A673 (cell line): ENCODE measurements around the gene SPATA21.

Source experiments
- EZH2 ChIP-seq: fragments of 200-600 bp; sonication (generic); IDR thresholded peaks from 2 replicates; pipeline ENCODE4 v1.6.1; 2017; ENCODE audit warnings: borderline replicate concordance, low read depth, mild to moderate bottlenecking, mixed read lengths, antibody characterized with exemption, low read length; ENCODE audit not compliant: poor library complexity, severe bottlenecking
- TF ChIP-seq, protein P1 (sequence below): fragments of 300-800, 200-600 bp; sonication (generic); conservative IDR thresholded peaks from 2 replicates; pipeline ENCODE4 v1.5.1; 2017; ENCODE audit warnings: low read depth, mild to moderate bottlenecking, antibody characterized with exemption, low read length, moderate library complexity, mixed read lengths

DNA sequence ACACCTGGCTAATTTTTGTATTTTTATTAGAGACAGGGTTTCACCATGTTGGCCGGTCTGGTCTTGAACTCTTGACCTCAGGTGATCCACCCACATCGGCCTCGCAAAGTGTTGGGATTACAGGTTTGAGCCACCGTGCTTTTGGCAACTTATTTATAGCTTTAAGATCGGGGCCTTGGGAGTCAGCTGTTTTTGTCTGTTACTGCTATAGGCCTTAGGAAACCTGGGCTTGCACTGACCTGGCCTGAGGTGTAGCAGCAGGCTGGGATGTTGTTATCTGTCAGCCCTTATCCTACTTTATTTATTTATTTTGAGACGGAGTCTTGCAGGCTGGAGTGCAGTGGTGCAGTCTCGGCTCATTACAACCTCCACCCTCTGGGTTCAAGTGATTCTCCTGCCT lies 58.8 kb downstream of the SPATA21 start:
- TF ChIP-seq, protein P1, sequence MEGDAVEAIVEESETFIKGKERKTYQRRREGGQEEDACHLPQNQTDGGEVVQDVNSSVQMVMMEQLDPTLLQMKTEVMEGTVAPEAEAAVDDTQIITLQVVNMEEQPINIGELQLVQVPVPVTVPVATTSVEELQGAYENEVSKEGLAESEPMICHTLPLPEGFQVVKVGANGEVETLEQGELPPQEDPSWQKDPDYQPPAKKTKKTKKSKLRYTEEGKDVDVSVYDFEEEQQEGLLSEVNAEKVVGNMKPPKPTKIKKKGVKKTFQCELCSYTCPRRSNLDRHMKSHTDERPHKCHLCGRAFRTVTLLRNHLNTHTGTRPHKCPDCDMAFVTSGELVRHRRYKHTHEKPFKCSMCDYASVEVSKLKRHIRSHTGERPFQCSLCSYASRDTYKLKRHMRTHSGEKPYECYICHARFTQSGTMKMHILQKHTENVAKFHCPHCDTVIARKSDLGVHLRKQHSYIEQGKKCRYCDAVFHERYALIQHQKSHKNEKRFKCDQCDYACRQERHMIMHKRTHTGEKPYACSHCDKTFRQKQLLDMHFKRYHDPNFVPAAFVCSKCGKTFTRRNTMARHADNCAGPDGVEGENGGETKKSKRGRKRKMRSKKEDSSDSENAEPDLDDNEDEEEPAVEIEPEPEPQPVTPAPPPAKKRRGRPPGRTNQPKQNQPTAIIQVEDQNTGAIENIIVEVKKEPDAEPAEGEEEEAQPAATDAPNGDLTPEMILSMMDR = no peak
- no peak for TF ChIP-seq EZH2
